H1 (cell line): ENCODE data around the gene ADGRG7. TPM values are rescaled to one million over a fixed set of nuclear protein-coding genes. Genes with fewer than 3 reads are reported as not detected.
"Not testable (repeated sequence)": the region's sequence is repeated elsewhere in the genome, so short reads cannot be mapped to it uniquely, and the experiment has no call there.

Source experiments
- CTCF ChIA-PET: fragments of 300-600 bp; sonication (Branson Sonifier 250); formaldehyde crosslinking; loops from one replicate; lab custom pipeline; 2021; ENCODE audit not compliant: partially characterized antibody; lab: Charles Lee
- POLR2A ChIA-PET: fragments of 300-600 bp; sonication (Branson Sonifier 250); formaldehyde crosslinking; loops from one replicate; lab custom pipeline; 2021; ENCODE audit warnings: inconsistent platforms; ENCODE audit not compliant: partially characterized antibody; lab: Charles Lee
- DNase-seq, 2 experiments: peaks; one replicate each; pipeline versions ENCODE4 v3.0.0 to v3.0.0-alpha.2; 2010 to 2022; ENCODE audit warnings: low spot score in 2 of 2, low read depth in 1 of 2, mixed read lengths in 1 of 2
- FAIRE-seq: peaks from 2 replicates; lab custom pipeline; 2011; peaks lifted over from hg19 to GRCh38; lab: Jason Lieb, UNC
- H2AFZ ChIP-seq: 2 replicates; pipeline ENCODE4 v1.8.1; 2012; ENCODE audit warnings: low read length, inconsistent platforms
- H2AK5ac ChIP-seq: 2 replicates; pipeline ENCODE4 v1.6.1; 2013; ENCODE audit warnings: low read depth, low read length
- H2BK120ac ChIP-seq: replicated peaks from 2 replicates; pipeline ENCODE3; 2013; ENCODE audit warnings: low read depth, low read length, inconsistent platforms
- H2BK12ac ChIP-seq: 2 replicates; pipeline ENCODE4 v1.6.1; 2013; ENCODE audit warnings: low read depth, low read length
- H2BK15ac ChIP-seq: 2 replicates; pipeline ENCODE4 v1.6.1; 2013; ENCODE audit warnings: low read length
- H2BK20ac ChIP-seq: 2 replicates; pipeline ENCODE4 v1.6.1; 2013; ENCODE audit warnings: low read length
- H2BK5ac ChIP-seq: 2 replicates; pipeline ENCODE4 v1.6.1; 2013; ENCODE audit warnings: low read depth, low read length
- H3K14ac ChIP-seq: 2 replicates; pipeline ENCODE4 v1.6.1; 2013; ENCODE audit warnings: inconsistent platforms; ENCODE audit not compliant: insufficient read length
- H3K18ac ChIP-seq: 2 replicates; pipeline ENCODE4 v1.6.1; 2013; ENCODE audit warnings: low read length; ENCODE audit errors: extremely low read depth
- H3K23ac ChIP-seq: 2 replicates; pipeline ENCODE4 v1.6.1; 2013; ENCODE audit warnings: inconsistent platforms; ENCODE audit not compliant: insufficient read length
- H3K23me2 ChIP-seq: 2 replicates; pipeline ENCODE4 v1.6.1; 2013; ENCODE audit warnings: low read depth, low read length
- H3K27ac ChIP-seq: 2 replicates; pipeline ENCODE4 v1.6.1; 2011; ENCODE audit warnings: low read depth, low read length, inconsistent platforms
- H3K27me3 ChIP-seq, 4 experiments: replicated peaks in 1 of 4; 1 replicate in 1 of 4; 2 replicates in 3 of 4; pipeline versions ENCODE4 v1.6.1 to v1.8.1; 2011 to 2013; ENCODE audit warnings: low read length in 3 of 4, mild to moderate bottlenecking in 3 of 4, inconsistent platforms in 2 of 4, mixed read lengths in 2 of 4, moderate library complexity in 1 of 4; ENCODE audit not compliant: control insufficient read depth in 3 of 4, insufficient read depth in 3 of 4; ENCODE audit errors: extremely low read depth in 1 of 4
- H3K36me3 ChIP-seq, 4 experiments: 2 replicates each; pipeline versions ENCODE4 v1.6.1 to v1.8.1; 2011 to 2013; ENCODE audit warnings: mild to moderate bottlenecking in 4 of 4, low read length in 3 of 4, moderate library complexity in 2 of 4, control low read depth in 1 of 4, inconsistent platforms in 1 of 4; ENCODE audit not compliant: insufficient read depth in 4 of 4, control insufficient read depth in 2 of 4
- H3K4ac ChIP-seq: replicated peaks from 2 replicates; pipeline ENCODE3; 2013; ENCODE audit warnings: low read length, low read depth, mixed read lengths, inconsistent platforms; ENCODE audit not compliant: insufficient read length
- H3K4me1 ChIP-seq, 4 experiments: replicated peaks in 1 of 4; 1 replicate in 1 of 4; 2 replicates in 3 of 4; pipeline versions ENCODE4 v1.6.1 to v1.8.1; 2011 to 2013; ENCODE audit warnings: low read length in 3 of 4, inconsistent platforms in 2 of 4, mixed read lengths in 1 of 4; ENCODE audit not compliant: insufficient read depth in 4 of 4, control insufficient read depth in 3 of 4
- H3K4me2 ChIP-seq, 2 experiments: 2 replicates each; pipeline versions ENCODE4 v1.6.1 to v1.8.1; 2011 to 2013; ENCODE audit warnings: low read depth in 2 of 2, low read length in 2 of 2, control low read depth in 1 of 2, inconsistent platforms in 1 of 2, mild to moderate bottlenecking in 1 of 2; ENCODE audit not compliant: insufficient read depth in 1 of 2
- H3K4me3 ChIP-seq, 4 experiments: fragments of 200-600, 300-600 bp in 1 of 4; sonication (generic), shearing (Covaris generic), sonication (Bioruptor Twin) in 1 of 4; 2 replicates each; pipeline versions ENCODE4 v1.5.1 to v1.8.1; 2011 to 2016; ENCODE audit warnings: low read length in 4 of 4, low read depth in 3 of 4, control low read depth in 2 of 4, inconsistent platforms in 2 of 4, mild to moderate bottlenecking in 2 of 4, mixed read lengths in 1 of 4, moderate library complexity in 1 of 4; ENCODE audit not compliant: insufficient read depth in 2 of 4; ENCODE audit errors: extremely low read depth in 1 of 4
- H3K56ac ChIP-seq: replicated peaks from 2 replicates; pipeline ENCODE3; 2013; ENCODE audit warnings: low read depth, mild to moderate bottlenecking, mixed read lengths, low read length, inconsistent platforms; ENCODE audit not compliant: insufficient read length
- H3K79me1 ChIP-seq: 2 replicates; pipeline ENCODE4 v1.6.1; 2013; ENCODE audit warnings: low read depth, low read length, control low read depth
- H3K79me2 ChIP-seq, 2 experiments: 2 replicates each; pipeline versions ENCODE4 v1.6.1 to v1.8.1; 2012 to 2013; ENCODE audit warnings: low read length in 2 of 2, mild to moderate bottlenecking in 2 of 2, inconsistent platforms in 1 of 2; ENCODE audit not compliant: insufficient read depth in 2 of 2, control insufficient read depth in 1 of 2
- H3K9ac ChIP-seq, 4 experiments: replicated peaks in 1 of 4; 1 replicate in 1 of 4; 2 replicates in 3 of 4; pipeline versions ENCODE4 v1.6.1 to v1.8.1; 2011 to 2013; ENCODE audit warnings: low read depth in 3 of 4, low read length in 3 of 4, control low read depth in 2 of 4, mild to moderate bottlenecking in 2 of 4, moderate library complexity in 2 of 4, inconsistent platforms in 1 of 4; ENCODE audit errors: extremely low read depth in 1 of 4
- H3K9me3 ChIP-seq, 2 experiments: 2 replicates each; pipeline versions ENCODE4 v1.6.1 to v1.8.1; 2012 to 2013; ENCODE audit warnings: mild to moderate bottlenecking in 2 of 2, moderate library complexity in 2 of 2, control low read depth in 1 of 2, inconsistent platforms in 1 of 2, low read depth in 1 of 2, low read length in 1 of 2, mixed read lengths in 1 of 2; ENCODE audit not compliant: insufficient read depth in 2 of 2
- H4K20me1 ChIP-seq, 2 experiments: replicated peaks in 1 of 2; 2 replicates each; pipeline versions ENCODE3 to v1.8.1; 2011 to 2013; ENCODE audit warnings: inconsistent platforms in 2 of 2, low read length in 2 of 2, mild to moderate bottlenecking in 1 of 2; ENCODE audit not compliant: insufficient read depth in 2 of 2, control insufficient read depth in 1 of 2
- H4K5ac ChIP-seq: 2 replicates; pipeline ENCODE4 v1.6.1; 2013; ENCODE audit warnings: low read length, low read depth, mixed read lengths, inconsistent platforms; ENCODE audit not compliant: insufficient read length
- H4K8ac ChIP-seq: 2 replicates; pipeline ENCODE4 v1.8.0; 2013; ENCODE audit warnings: mild to moderate bottlenecking, moderate library complexity, low read length, inconsistent platforms; ENCODE audit not compliant: insufficient read depth; ENCODE audit errors: extremely low read depth
- H4K91ac ChIP-seq: replicated peaks from 2 replicates; pipeline ENCODE3; 2013; ENCODE audit warnings: low read length, mixed read lengths, inconsistent platforms; ENCODE audit not compliant: insufficient read length
- SP1 ChIP-seq: IDR thresholded peaks from 2 replicates; pipeline ENCODE4 v1.6.1; 2011; ENCODE audit warnings: low read depth, low read length
- WGBS, 2 experiments: shearing (Covaris generic) in 1 of 2; methylation state at CpG; one replicate each; pipeline versions ENCODE4 v1.1.6 to v1.1.7; 2013 to 2015; ENCODE audit warnings: low lambda C conversion rate in 2 of 2, mixed read lengths in 2 of 2, inconsistent platforms in 1 of 2, low coverage in 1 of 2, missing lambda C conversion rate in 1 of 2; ENCODE audit not compliant: insufficient replicate concordance in 2 of 2, insufficient coverage in 1 of 2, insufficient read length in 1 of 2; ENCODE audit errors: extremely low coverage in 1 of 2, missing lambda C conversion rate in 1 of 2; 5-methylcytosine and 5-hydroxymethylcytosine counted together
- polyA plus RNA-seq, 7 experiments: library from polyadenylated mRNA; depleted of rRNA in 3 of 7; stranded (reverse) in 5 of 7; unstranded in 2 of 7; fragments of >200 nt in 5 of 7; fragments of 200-250 nt in 2 of 7; gene quantifications; 1 replicate in 5 of 7; 2 replicates in 1 of 7; 4 replicates in 1 of 7; pipeline versions ENCODE4 v1.2.1 to v1.2.3, GENCODE V29; 2011 to 2013; ENCODE audit warnings: missing spikeins in 2 of 7, mixed read lengths in 2 of 7
- total RNA-seq: library from RNA; stranded (reverse); fragmentation: NEBNext Ultra II Directional; extraction: Animal tissue kit (Norgen Biotek cat#: 25700); gene quantifications from 2 replicates; pipeline ENCODE4 v1.2.1, GENCODE V29; 2021

ADGRG7 gene
- total and polyA plus RNA-seq, 2 of the 8 experiments (the other 6 are each of a cell fraction or from before 2014, with no cell fraction given) = not detected

- Histone ChIP-seq H2AK5ac (no peak overlapping the region), H2BK12ac (no peak overlapping the region), H4K91ac (no peak overlapping the region), H3K56ac (no peak overlapping the region), H3K27me3 (no peaks in the 10 kb centered on the region), H3K79me1 (no peaks in the 10 kb centered on the region), H2BK20ac (no peak overlapping the region), H3K9me3 (peaks cover 4 to 8% of the 10 kb centered on the region in 2 experiments; a peak in 3 of 4 replicates), H3K4me2 (no peak overlapping the region), H2BK5ac (no peak overlapping the region), H2BK120ac (no peak overlapping the region), H4K20me1 (no peaks in the 10 kb centered on the region), H3K14ac (no peak overlapping the region), H3K23me2 (no peaks in the 10 kb centered on the region), H4K5ac (no peak overlapping the region), H3K36me3 (no peaks in the 10 kb centered on the region), H3K18ac (no peak overlapping the region), H3K4me3 (no peak overlapping the region), H3K4me1 (peaks cover 0 to 8% (median 1%) of the 10 kb centered on the region in 4 experiments; a peak in 2 of 7 replicates), H3K23ac (no peak overlapping the region), H3K4ac (no peak overlapping the region), H3K9ac (no peak overlapping the region), H3K79me2 (no peaks in the 10 kb centered on the region), H3K27ac (no peak overlapping the region), H2BK15ac (no peak overlapping the region), H4K8ac (no peak overlapping the region), H2AFZ (no peak overlapping the region)
- POLR2A ChIA-PET = no interaction called here
- CTCF ChIA-PET = interaction anchor here (7.7 kb wide), 1 partner anchor 9 kb away, joined by 60 read pairs; no protein-coding TSS in a partner anchor
- no peak for TF ChIP-seq SP1
- DNase-seq (no peak), FAIRE-seq (no peak)
- 93% methylated on average over 1 of the region's 1 CpG; no CpG with 5 or more reads in 1 of the 2 experiments for WGBS, 2 experiments
These were observed 27.8 kb upstream of the ADGRG7 start for GRCh38 chr3:100581650-100582049.

- H3K27ac ChIP-seq, H3K36me3 ChIP-seq, POLR2A ChIA-PET, H3K18ac ChIP-seq, H2BK120ac ChIP-seq, H3K79me1 ChIP-seq, H3K9ac ChIP-seq, H3K27me3 ChIP-seq, H2AFZ ChIP-seq, H2AK5ac ChIP-seq, H3K56ac ChIP-seq, H4K20me1 ChIP-seq, H3K4me1 ChIP-seq, H3K4me3 ChIP-seq, H3K9me3 ChIP-seq, H3K79me2 ChIP-seq, H4K8ac ChIP-seq, H3K4me2 ChIP-seq, H3K23me2 ChIP-seq, DNase-seq, H2BK12ac ChIP-seq, H2BK15ac ChIP-seq, H3K14ac ChIP-seq, H2BK20ac ChIP-seq, FAIRE-seq, H3K4ac ChIP-seq, H3K23ac ChIP-seq, H4K91ac ChIP-seq, H4K5ac ChIP-seq, H2BK5ac ChIP-seq: not testable (repeated sequence)
- WGBS, 2 experiments = 92% methylated on average over 7 of the region's 10 CpGs; no CpG with 5 or more reads in 1 of the 2 experiments
- CTCF ChIA-PET = interaction anchor here (1.2 to 7.7 kb wide), 2 partner anchors 8 to 119 kb away, joined by 3 to 60 read pairs; no protein-coding TSS in a partner anchor
These were observed 27.2 kb upstream of the ADGRG7 start for GRCh38 chr3:100582157-100582556.
